Colonic mucosa (tissue), 4 donors: ENCODE results near the gene DBP. TPM values are rescaled to one million over a fixed set of nuclear protein-coding genes. Genes with fewer than 3 reads are reported as not detected.
A peak's percentile ranks its signal among the peaks of the same experiment; 100 is the strongest.

Experiments
- DNase-seq: peaks from one replicate; pipeline ENCODE4 v3.0.0-alpha.2; 2020
- H3K27ac ChIP-seq: fragments of 200-600 bp; one replicate; pipeline ENCODE4 v1.8.0; 2021
- H3K27me3 ChIP-seq: fragments of 200-600 bp; one replicate; pipeline ENCODE4 v1.8.0; 2021
- H3K36me3 ChIP-seq: fragments of 200-600 bp; one replicate; pipeline ENCODE4 v1.8.0; 2021
- H3K4me1 ChIP-seq: fragments of 200-600 bp; one replicate; pipeline ENCODE4 v1.8.0; 2021; ENCODE audit warnings: mild to moderate bottlenecking
- H3K4me3 ChIP-seq: fragments of 200-600 bp; one replicate; pipeline ENCODE4 v1.8.0; 2021
- H3K9ac ChIP-seq, 2 donors: one replicate each; pipeline ENCODE4 v1.7.0; 2013; ENCODE audit warnings: control low read depth in 2 of 2, low read depth in 2 of 2, low read length in 2 of 2
- H3K9me3 ChIP-seq: fragments of 200-600 bp; one replicate; pipeline ENCODE4 v1.8.0; 2021
- intact Hi-C: fragments of 100-400 bp; cut with DNase I; formaldehyde crosslinking; loops from one replicate; pipeline ENCODE4 v1.14.1; 2022
- total RNA-seq, 2 donors: library from RNA; stranded (reverse); fragmentation: NEBNext Ultra II Directional in 1 of 2; extraction: Animal tissue kit (Norgen Biotek cat#: 25700) in 1 of 2; gene quantifications; one replicate each; pipeline ENCODE4 v1.2.1, GENCODE V29; 2021
- TF ChIP-seq, protein P1 (sequence below): fragments of 200-600 bp; IDR thresholded peaks from one replicate; pipeline ENCODE4 v1.8.0; 2022; ENCODE audit warnings: antibody characterized with exemption, mild to moderate bottlenecking
- donor health status: healthy.
- donor health status: DM: no; HTN: no; CAD: no.
- donor health status: DM: no; HTN: no; CAD: no.

DBP gene
- total RNA-seq, 2 donors from 2014 or later = 4.7 to 8.9 TPM

DNA sequence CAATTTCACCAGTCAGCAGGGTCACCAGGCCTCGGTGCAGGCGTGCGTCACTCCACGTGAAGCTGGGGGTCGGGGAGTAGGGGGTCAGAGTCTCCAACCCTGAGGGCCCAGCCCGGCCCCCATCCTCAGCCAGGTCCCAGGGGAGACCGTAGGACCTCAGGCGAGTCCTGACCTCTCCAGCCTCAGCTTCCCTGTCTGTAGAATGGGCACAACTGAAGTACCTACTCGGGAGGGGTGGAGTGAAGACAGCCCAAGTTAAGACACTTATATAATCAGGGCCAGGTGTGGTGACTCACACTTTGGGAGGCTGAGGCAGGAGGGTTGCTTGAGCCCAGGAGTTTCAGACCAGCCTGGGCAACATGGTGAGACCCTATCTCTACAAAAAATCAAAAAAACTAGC, 33.3 kb downstream of the DBP start:
- Histone ChIP-seq H3K4me1 (no peaks in the 10 kb centered on the region), H3K27me3 (no peaks in the 10 kb centered on the region), H3K27ac (no peak overlapping the region), H3K36me3 (no peaks in the 10 kb centered on the region), H3K9ac (no peak overlapping the region), H3K4me3 (no peak overlapping the region), H3K9me3 (no peaks in the 10 kb centered on the region)
- TF ChIP-seq, protein P1, sequence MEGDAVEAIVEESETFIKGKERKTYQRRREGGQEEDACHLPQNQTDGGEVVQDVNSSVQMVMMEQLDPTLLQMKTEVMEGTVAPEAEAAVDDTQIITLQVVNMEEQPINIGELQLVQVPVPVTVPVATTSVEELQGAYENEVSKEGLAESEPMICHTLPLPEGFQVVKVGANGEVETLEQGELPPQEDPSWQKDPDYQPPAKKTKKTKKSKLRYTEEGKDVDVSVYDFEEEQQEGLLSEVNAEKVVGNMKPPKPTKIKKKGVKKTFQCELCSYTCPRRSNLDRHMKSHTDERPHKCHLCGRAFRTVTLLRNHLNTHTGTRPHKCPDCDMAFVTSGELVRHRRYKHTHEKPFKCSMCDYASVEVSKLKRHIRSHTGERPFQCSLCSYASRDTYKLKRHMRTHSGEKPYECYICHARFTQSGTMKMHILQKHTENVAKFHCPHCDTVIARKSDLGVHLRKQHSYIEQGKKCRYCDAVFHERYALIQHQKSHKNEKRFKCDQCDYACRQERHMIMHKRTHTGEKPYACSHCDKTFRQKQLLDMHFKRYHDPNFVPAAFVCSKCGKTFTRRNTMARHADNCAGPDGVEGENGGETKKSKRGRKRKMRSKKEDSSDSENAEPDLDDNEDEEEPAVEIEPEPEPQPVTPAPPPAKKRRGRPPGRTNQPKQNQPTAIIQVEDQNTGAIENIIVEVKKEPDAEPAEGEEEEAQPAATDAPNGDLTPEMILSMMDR = no peak
- intact Hi-C loops = no loop called here
- no peak for DNase-seq

DNA sequence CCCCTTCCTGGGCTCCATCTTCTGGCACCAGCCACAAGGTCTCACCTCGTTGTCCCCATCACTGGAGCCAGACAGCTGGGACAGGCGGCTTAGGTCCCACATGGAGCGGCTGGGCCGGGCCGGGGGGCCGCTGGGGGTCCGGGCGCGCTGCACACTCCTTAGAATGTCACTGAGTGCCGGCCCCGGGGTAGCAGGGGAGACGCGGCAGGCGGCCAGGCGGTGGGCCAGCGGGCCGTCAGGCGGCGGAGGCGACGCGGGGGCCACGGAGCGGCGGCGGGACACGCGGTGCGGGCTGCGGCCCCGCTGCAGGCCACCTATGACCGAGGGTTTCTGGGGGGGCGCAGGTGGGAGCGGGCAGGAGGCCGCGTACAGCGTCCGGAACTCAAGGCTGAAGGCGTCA, 33.7 kb downstream of the DBP start:
- DNase-seq = no peak
- no peaks in the 10 kb centered on the region for H3K27me3 ChIP-seq
- no peak overlapping the region for H3K9ac ChIP-seq
- intact Hi-C loops = no loop called here
- H3K36me3 ChIP-seq = no peaks in the 10 kb centered on the region
- no peaks in the 10 kb centered on the region for H3K4me1 ChIP-seq
- no peak overlapping the region for H3K4me3 ChIP-seq
- H3K9me3 ChIP-seq = no peaks in the 10 kb centered on the region
- no peak overlapping the region for H3K27ac ChIP-seq
- TF ChIP-seq, protein P1 = no peak

DNA sequence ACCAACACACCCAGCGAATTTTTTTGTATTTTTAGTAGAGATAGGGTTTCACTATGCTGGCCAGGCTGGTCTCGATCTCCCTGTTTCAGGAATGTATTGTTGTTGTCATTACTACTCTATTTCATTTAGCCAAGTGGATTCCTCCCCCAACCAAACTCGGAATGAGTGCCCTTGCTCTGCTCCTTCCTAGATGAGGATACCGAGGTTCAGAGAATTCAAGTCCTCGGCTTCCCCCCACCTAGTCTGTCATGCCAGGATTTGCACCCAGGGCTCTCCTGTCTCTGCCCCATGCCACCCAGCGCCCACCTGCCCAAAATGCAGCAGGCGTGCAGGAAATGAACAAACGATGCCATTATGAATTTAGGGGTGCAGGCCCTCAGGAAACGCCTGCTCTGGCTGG, 34.2 kb downstream of the DBP start:
- Histone ChIP-seq H3K27me3 (no peaks in the 10 kb centered on the region), H3K27ac (peak overlapping the region; percentile 41), H3K9ac (peak overlapping the region in 1 of 2 donors; percentile 28), H3K36me3 (no peaks in the 10 kb centered on the region), H3K4me3 (no peak overlapping the region), H3K4me1 (no peaks in the 10 kb centered on the region), H3K9me3 (no peaks in the 10 kb centered on the region)
- no peak for DNase-seq
- TF ChIP-seq, protein P1 = no peak
- intact Hi-C loops = no loop called here

DNA sequence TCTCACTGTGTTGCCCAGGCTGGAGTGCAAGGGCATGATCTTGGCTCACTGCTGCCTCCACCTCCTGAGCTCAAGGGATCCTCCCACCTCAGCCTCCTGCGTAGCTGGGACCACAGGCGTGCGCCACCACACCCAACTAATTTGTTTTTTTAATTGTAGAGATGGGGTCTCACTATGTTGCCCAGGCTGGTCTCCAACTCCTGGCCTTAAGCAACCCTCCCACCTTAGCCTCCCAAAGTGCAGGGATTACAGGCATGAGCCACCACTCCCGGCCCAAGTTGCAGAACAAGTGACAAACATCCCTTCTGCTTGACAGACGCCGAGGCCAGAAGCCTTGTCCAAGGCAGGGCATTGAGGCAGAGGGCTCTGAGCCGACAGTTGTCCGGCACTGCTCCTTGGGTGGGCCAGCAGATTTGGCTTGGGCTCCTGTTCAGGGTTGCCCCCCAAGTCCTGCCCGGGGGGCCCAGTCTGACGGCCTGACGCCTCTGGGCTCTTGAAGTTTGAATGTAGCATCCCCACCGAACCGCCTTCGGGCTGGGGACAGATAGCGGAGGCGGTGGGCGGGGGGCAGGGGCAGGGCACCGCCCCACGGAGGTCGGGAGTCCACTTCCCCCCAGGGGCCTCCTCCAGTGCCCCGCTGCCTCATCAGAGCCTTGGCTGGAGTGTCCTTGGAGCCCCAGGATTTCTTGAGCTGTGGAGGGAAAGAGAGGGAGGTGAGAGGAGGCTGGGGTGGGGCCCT, 36.3 kb downstream of the DBP start:
- H3K27me3 ChIP-seq = no peaks in the 10 kb centered on the region
- TF ChIP-seq, protein P1 = no peak
- no peaks in the 10 kb centered on the region for H3K4me1 ChIP-seq
- DNase-seq = no peak
- no peaks in the 10 kb centered on the region for H3K9me3 ChIP-seq
- H3K27ac ChIP-seq = no peak overlapping the region
- no peak overlapping the region for H3K9ac ChIP-seq
- intact Hi-C loops = no loop called here
- H3K36me3 ChIP-seq = no peaks in the 10 kb centered on the region
- no peak overlapping the region for H3K4me3 ChIP-seq

DNA sequence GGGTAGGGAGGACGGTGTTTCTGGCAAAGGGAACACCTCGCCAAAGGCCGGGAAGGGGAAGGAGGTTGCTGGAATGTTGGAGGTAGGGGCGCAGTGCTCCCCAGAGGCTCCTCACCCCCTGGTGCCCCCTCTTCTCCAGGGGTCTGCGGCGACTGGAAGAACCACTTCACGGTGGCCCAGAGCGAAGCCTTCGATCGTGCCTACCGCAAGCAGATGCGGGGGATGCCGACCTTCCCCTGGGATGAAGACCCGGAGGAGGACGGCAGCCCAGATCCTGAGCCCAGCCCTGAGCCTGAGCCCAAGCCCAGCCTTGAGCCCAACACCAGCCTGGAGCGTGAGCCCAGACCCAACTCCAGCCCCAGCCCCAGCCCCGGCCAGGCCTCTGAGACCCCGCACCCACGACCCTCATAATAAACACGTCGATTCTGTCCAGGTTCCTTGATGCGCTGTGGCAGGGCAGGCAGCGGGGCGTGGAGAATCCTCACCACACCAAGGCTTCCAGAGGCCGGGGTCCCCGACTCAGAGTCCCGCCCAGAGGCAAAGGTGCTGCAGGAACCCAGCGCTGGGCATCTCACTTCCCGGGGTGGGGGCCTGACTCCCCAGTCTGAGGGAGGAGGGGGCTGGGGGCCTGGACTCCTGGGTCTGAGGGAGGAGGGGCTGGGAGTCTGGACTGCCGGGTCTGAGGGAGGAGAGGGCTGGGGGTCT, 38.0 kb downstream of the DBP start:
- no peaks in the 10 kb centered on the region for H3K9me3 ChIP-seq

More for the DNA sequence above, 38.0 kb downstream of the DBP start:
- Histone ChIP-seq H3K4me1 (no peaks in the 10 kb centered on the region), H3K36me3 (no peaks in the 10 kb centered on the region), H3K27me3 (no peaks in the 10 kb centered on the region), H3K4me3 (no peak overlapping the region), H3K9ac (no peak overlapping the region), H3K27ac (no peak overlapping the region)
- TF ChIP-seq, protein P1 = no peak
- intact Hi-C loops = no loop called here
- DNase-seq = no peak
